Trophoblast cell (in vitro differentiated cells and primary cell): ENCODE measurements around the gene FCHSD2.

Source experiments
- DNase-seq, 2 donors: peaks; one replicate each; pipeline ENCODE4 v3.0.0-alpha.2; 2016
- H2AFZ ChIP-seq: 2 replicates; pipeline ENCODE4 v1.6.1; 2013; ENCODE audit warnings: low read length, moderate library complexity, mild to moderate bottlenecking; ENCODE audit not compliant: insufficient read depth, poor library complexity
- H2AK5ac ChIP-seq: 2 replicates; pipeline ENCODE4 v1.6.1; 2013; ENCODE audit warnings: mild to moderate bottlenecking, low read length
- H2BK120ac ChIP-seq: 2 replicates; pipeline ENCODE4 v1.6.1; 2013; ENCODE audit warnings: low read length, mild to moderate bottlenecking, moderate library complexity; ENCODE audit not compliant: insufficient read depth, poor library complexity
- H2BK12ac ChIP-seq: 2 replicates; pipeline ENCODE4 v1.6.1; 2013; ENCODE audit warnings: mild to moderate bottlenecking, low read length, moderate library complexity
- H2BK5ac ChIP-seq: 2 replicates; pipeline ENCODE4 v1.6.1; 2013; ENCODE audit warnings: low read length, low read depth, moderate library complexity, mild to moderate bottlenecking; ENCODE audit not compliant: poor library complexity
- H3K14ac ChIP-seq: 2 replicates; pipeline ENCODE4 v1.6.1; 2013; ENCODE audit warnings: mild to moderate bottlenecking, low read length
- H3K18ac ChIP-seq: 2 replicates; pipeline ENCODE4 v1.6.1; 2013; ENCODE audit warnings: mild to moderate bottlenecking, low read length
- H3K23ac ChIP-seq: 2 replicates; pipeline ENCODE4 v1.6.1; 2013; ENCODE audit warnings: low read length
- H3K27ac ChIP-seq: 2 replicates; pipeline ENCODE4 v1.5.1; 2013; ENCODE audit warnings: low read depth, mild to moderate bottlenecking, inconsistent platforms, low read length, moderate library complexity
- H3K27me3 ChIP-seq: 2 replicates; pipeline ENCODE4 v1.6.1; 2013; ENCODE audit warnings: inconsistent platforms, mild to moderate bottlenecking, low read length, moderate library complexity; ENCODE audit not compliant: insufficient read depth
- H3K36me3 ChIP-seq, 2 experiments: 1 replicate in 1 of 2; 2 replicates in 1 of 2; pipeline ENCODE4 v1.6.1; 2013; ENCODE audit warnings: low read length in 2 of 2, mild to moderate bottlenecking in 2 of 2, moderate library complexity in 1 of 2; ENCODE audit not compliant: insufficient read depth in 2 of 2, control insufficient read depth in 1 of 2
- H3K4ac ChIP-seq: 2 replicates; pipeline ENCODE4 v1.6.1; 2013; ENCODE audit warnings: low read depth, mild to moderate bottlenecking, low read length, moderate library complexity
- H3K4me1 ChIP-seq, 2 experiments: 1 replicate in 1 of 2; 2 replicates in 1 of 2; pipeline ENCODE4 v1.6.1; 2013; ENCODE audit warnings: low read length in 2 of 2, mild to moderate bottlenecking in 2 of 2, moderate library complexity in 1 of 2; ENCODE audit not compliant: insufficient read depth in 2 of 2, control insufficient read depth in 1 of 2
- H3K4me2 ChIP-seq: 2 replicates; pipeline ENCODE4 v1.6.1; 2013; ENCODE audit warnings: inconsistent platforms, mild to moderate bottlenecking, low read length, moderate library complexity
- H3K4me3 ChIP-seq: 2 replicates; pipeline ENCODE4 v1.5.1; 2013; ENCODE audit warnings: mild to moderate bottlenecking, low read depth, low read length, inconsistent platforms
- H3K79me1 ChIP-seq: one replicate; pipeline ENCODE4 v1.6.1; 2013; ENCODE audit warnings: low read length
- H3K79me2 ChIP-seq: 2 replicates; pipeline ENCODE4 v1.6.1; 2013; ENCODE audit warnings: low read length, mild to moderate bottlenecking; ENCODE audit not compliant: control insufficient read depth, insufficient read depth, poor library complexity
- H3K9ac ChIP-seq: 2 replicates; pipeline ENCODE4 v1.6.1; 2013; ENCODE audit warnings: mild to moderate bottlenecking, low read length
- H3K9me3 ChIP-seq: 2 replicates; pipeline ENCODE4 v1.6.1; 2013; ENCODE audit warnings: low read depth, mild to moderate bottlenecking, control low read depth, inconsistent platforms, low read length; ENCODE audit not compliant: insufficient read depth
- H4K12ac ChIP-seq: 2 replicates; pipeline ENCODE4 v1.6.1; 2013; ENCODE audit warnings: low read depth, mild to moderate bottlenecking, low read length, moderate library complexity
- H4K8ac ChIP-seq: 2 replicates; pipeline ENCODE4 v1.6.1; 2013; ENCODE audit warnings: low read depth, mild to moderate bottlenecking, low read length, moderate library complexity
- H4K91ac ChIP-seq: one replicate; pipeline ENCODE4 v1.6.1; 2013; ENCODE audit warnings: low read depth, mild to moderate bottlenecking, low read length, moderate library complexity
- WGBS: extraction: QIAGEN DNeasy Blood & Tissue Kit; methylation state at CpG from one replicate; pipeline ENCODE4 v1.1.7; 2013; ENCODE audit warnings: missing lambda C conversion rate; ENCODE audit not compliant: insufficient read length, insufficient coverage; ENCODE audit errors: extremely low coverage; 5-methylcytosine and 5-hydroxymethylcytosine counted together

FCHSD2 gene

DNA sequence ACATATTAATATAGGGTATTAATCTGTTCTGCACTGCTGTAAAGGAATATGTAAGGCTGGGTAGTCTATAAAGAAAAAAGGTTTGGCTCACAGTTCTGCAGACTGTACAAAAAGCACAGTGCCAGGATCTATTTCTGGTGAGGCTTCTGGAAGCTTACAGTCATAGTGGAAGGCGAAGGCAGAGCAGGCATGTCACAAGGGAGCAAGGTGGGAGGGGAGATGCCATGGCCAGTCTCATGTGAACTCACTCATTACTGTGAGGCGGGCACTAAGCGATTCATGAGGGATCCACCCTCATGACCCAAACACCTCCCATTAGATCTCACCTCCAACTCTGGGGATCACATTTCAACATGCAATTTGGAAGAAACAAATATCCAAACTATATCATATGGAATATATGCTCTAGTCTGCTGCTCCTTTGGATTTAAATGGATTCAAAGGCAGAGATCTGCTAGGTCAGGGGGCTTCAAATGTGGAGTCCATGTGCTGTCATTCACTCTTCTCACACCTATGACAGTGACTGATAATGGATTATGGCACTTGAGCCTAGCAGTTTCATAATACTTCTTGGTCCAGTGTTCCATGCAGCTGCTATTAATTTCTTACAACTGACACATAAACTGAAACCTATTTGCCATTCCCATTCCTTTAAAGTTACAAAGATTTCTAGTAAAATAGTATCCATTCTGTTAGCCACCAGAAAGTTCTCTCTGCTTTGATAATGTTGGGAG is 182.0 kb downstream of the FCHSD2 start:
- WGBS = no CpG with 5 or more reads among the region's 3 CpGs
- DNase-seq = no peak
- H3K23ac ChIP-seq = no peak overlapping the region
- H3K79me1 ChIP-seq = no peaks in the 10 kb centered on the region
- no peak overlapping the region for H2AK5ac ChIP-seq
- no peaks in the 10 kb centered on the region for H3K27me3 ChIP-seq
- no peak overlapping the region for H3K27ac ChIP-seq
- no peak overlapping the region for H4K8ac ChIP-seq
- no peak overlapping the region for H2BK12ac ChIP-seq
- H3K4ac ChIP-seq = no peak overlapping the region
- H4K12ac ChIP-seq = no peak overlapping the region
- H3K36me3 ChIP-seq = no peaks in the 10 kb centered on the region
- no peak overlapping the region for H4K91ac ChIP-seq
- H3K4me1 ChIP-seq = no peaks in the 10 kb centered on the region
- no peak overlapping the region for H2AFZ ChIP-seq
- no peaks in the 10 kb centered on the region for H3K9me3 ChIP-seq
- no peak overlapping the region for H3K14ac ChIP-seq
- H3K9ac ChIP-seq = no peak overlapping the region
- no peak overlapping the region for H3K4me3 ChIP-seq
- no peaks in the 10 kb centered on the region for H3K79me2 ChIP-seq
- H2BK120ac ChIP-seq = no peak overlapping the region
- H3K18ac ChIP-seq = no peak overlapping the region
- H2BK5ac ChIP-seq = no peak overlapping the region
- H3K4me2 ChIP-seq = no peak overlapping the region

DNA sequence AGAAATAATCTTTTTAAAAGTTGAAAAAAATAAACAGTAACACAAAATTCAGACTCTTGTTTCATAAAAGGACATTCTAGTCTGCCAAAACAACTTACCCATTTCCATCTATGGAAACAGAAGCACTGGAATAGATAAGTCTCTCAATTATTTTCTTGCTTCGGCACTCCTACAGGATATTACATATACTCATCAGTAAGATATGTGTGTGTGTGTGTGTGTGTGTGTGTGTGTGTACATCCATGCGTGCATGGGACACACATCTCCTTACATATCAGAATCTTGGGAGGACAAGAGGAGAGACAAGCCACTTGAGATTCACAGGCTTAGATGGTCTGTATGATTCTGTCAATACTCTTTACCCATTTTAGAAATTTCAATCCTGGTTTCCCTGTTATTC is 183.3 kb downstream of the FCHSD2 start:
- Histone ChIP-seq H4K8ac (no peak overlapping the region), H3K4ac (no peak overlapping the region), H3K79me2 (no peaks in the 10 kb centered on the region), H4K91ac (no peak overlapping the region), H2AFZ (no peak overlapping the region), H3K14ac (no peak overlapping the region), H3K9ac (no peak overlapping the region), H2BK12ac (no peak overlapping the region), H3K79me1 (no peaks in the 10 kb centered on the region), H3K23ac (no peak overlapping the region), H3K4me3 (no peak overlapping the region), H3K4me1 (no peaks in the 10 kb centered on the region), H3K18ac (no peak overlapping the region), H3K4me2 (no peak overlapping the region), H2AK5ac (no peak overlapping the region), H2BK5ac (no peak overlapping the region), H3K27ac (no peak overlapping the region), H3K36me3 (no peaks in the 10 kb centered on the region), H3K9me3 (no peaks in the 10 kb centered on the region), H3K27me3 (no peaks in the 10 kb centered on the region), H2BK120ac (no peak overlapping the region), H4K12ac (no peak overlapping the region)
- WGBS = no CpG with 5 or more reads among the region's 2 CpGs
- no peak for DNase-seq

DNA sequence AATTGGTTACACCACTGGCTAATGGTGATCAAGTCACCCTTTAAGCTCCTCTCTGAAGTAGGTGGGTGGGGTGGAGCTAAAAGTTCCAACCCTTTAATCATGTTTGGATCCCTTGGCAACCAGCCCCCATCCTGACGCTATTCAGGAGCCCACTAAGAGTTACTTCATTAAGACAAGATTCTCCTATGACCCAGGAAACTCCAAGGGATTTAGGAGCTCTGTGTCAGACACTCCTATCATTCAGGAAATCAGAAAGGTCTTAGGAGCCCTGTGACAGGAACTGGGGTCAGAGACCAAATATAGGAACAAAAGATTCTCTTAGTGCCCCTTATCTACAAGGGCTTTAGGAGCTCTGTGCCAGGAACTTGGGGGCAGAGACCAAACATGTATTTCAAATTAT is 186.7 kb downstream of the FCHSD2 start:
- DNase-seq = no peak
- Histone ChIP-seq H3K9ac (no peak overlapping the region), H4K8ac (no peak overlapping the region), H3K4me2 (no peak overlapping the region), H2BK120ac (no peak overlapping the region), H3K27me3 (no peaks in the 10 kb centered on the region), H4K12ac (no peak overlapping the region), H3K18ac (no peak overlapping the region), H3K36me3 (no peaks in the 10 kb centered on the region), H3K23ac (no peak overlapping the region), H3K4me3 (no peak overlapping the region), H3K4me1 (no peaks in the 10 kb centered on the region), H4K91ac (no peak overlapping the region), H3K4ac (no peak overlapping the region), H2BK5ac (no peak overlapping the region), H3K14ac (no peak overlapping the region), H3K9me3 (no peaks in the 10 kb centered on the region), H3K27ac (no peak overlapping the region), H2BK12ac (no peak overlapping the region), H3K79me2 (no peaks in the 10 kb centered on the region), H2AK5ac (no peak overlapping the region), H3K79me1 (no peaks in the 10 kb centered on the region), H2AFZ (no peak overlapping the region)
- WGBS = no CpG with 5 or more reads among the region's 1 CpG

DNA sequence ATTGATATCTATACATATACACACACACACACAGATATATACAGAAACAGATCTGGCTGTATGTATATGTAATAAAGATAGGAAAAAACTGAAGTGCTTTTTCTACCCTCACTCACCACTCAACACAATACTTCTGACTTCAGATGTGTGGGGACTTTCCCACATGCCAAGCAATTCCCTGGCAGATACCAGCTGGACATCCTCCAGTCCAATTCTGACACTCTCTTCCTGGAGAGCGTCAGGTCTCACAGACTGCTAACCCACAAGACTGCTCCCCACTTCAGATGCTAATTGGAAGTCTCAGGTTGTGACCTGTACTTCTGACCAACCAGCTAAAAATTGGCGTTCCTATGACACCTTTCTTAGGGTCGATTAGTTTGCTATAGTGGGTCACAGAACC is 187.3 kb downstream of the FCHSD2 start:
- no peak overlapping the region for H3K18ac ChIP-seq
- H3K4ac ChIP-seq = no peak overlapping the region
- H3K9me3 ChIP-seq = no peaks in the 10 kb centered on the region
- no peak overlapping the region for H3K9ac ChIP-seq
- no peak overlapping the region for H4K12ac ChIP-seq
- no peaks in the 10 kb centered on the region for H3K36me3 ChIP-seq
- H2BK12ac ChIP-seq = no peak overlapping the region
- no peak overlapping the region for H3K14ac ChIP-seq
- no peaks in the 10 kb centered on the region for H3K79me1 ChIP-seq
- no peak overlapping the region for H3K23ac ChIP-seq
- no peak overlapping the region for H2BK120ac ChIP-seq
- H3K4me2 ChIP-seq = no peak overlapping the region
- no peak overlapping the region for H4K91ac ChIP-seq
- DNase-seq = no peak
- H3K4me1 ChIP-seq = no peaks in the 10 kb centered on the region
- no peak overlapping the region for H2AK5ac ChIP-seq
- H4K8ac ChIP-seq = no peak overlapping the region
- no peak overlapping the region for H3K4me3 ChIP-seq
- H2AFZ ChIP-seq = no peak overlapping the region
- no peak overlapping the region for H2BK5ac ChIP-seq
- H3K79me2 ChIP-seq = no peaks in the 10 kb centered on the region
- H3K27me3 ChIP-seq = no peaks in the 10 kb centered on the region
- H3K27ac ChIP-seq = no peak overlapping the region
- no CpG with 5 or more reads among the region's 3 CpGs for WGBS
